Memory B cell (primary cell): ENCODE data around the gene ZSWIM5.

ENCODE experiments used
- ATAC-seq: fragments of 150-1000 bp; cut with Tn5 transposase; 2 replicates; pipeline ENCODE4 v1.10.0; 2021; ENCODE audit warnings: low read depth, mild to moderate bottlenecking, moderate library complexity
- DNase-seq, 2 donors: peaks; one replicate each; pipeline ENCODE4 v3.0.0; 2022; ENCODE audit warnings: low spot score in 2 of 2
- H3K27ac Mint-ChIP-seq: one replicate; pipeline ENCODE4 v1.8.0; 2022; ENCODE audit warnings: mild to moderate bottlenecking, moderate library complexity, mixed read lengths
- H3K27me3 Mint-ChIP-seq: one replicate; pipeline ENCODE4 v1.8.0; 2022; ENCODE audit warnings: mixed read lengths
- H3K36me3 Mint-ChIP-seq: one replicate; pipeline ENCODE4 v1.8.0; 2022; ENCODE audit warnings: mild to moderate bottlenecking, mixed read lengths
- H3K4me1 Mint-ChIP-seq: one replicate; pipeline ENCODE4 v1.8.0; 2022; ENCODE audit warnings: mixed read lengths
- H3K4me3 Mint-ChIP-seq: one replicate; pipeline ENCODE4 v1.8.0; 2022; ENCODE audit warnings: mild to moderate bottlenecking, moderate library complexity, mixed read lengths
- H3K9me3 Mint-ChIP-seq: one replicate; pipeline ENCODE4 v1.8.0; 2022; ENCODE audit warnings: mixed read lengths

ZSWIM5 gene

DNA sequence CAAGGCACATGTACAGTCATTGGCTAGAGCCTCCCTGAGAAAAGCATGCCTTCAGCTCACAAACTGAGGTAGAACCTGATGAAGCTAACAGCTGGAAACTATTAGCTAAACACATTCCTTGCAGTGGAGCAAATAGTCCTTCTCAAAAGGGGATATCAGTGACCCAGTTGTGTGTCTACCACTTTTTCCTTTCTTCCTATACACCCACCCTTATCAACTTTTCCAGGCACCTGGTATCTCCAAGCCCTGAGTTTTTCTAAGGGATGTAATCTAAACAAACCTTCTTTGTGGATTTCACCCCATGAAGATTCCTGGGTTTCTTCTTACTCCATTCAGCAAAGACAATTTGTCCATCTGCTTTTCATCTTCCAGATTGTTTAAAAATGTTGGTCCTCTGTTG is 10.5 kb upstream of the ZSWIM5 start:
- no peak overlapping the region for H3K4me3 Mint-ChIP-seq
- no peaks in the 10 kb centered on the region for H3K4me1 Mint-ChIP-seq

DNA sequence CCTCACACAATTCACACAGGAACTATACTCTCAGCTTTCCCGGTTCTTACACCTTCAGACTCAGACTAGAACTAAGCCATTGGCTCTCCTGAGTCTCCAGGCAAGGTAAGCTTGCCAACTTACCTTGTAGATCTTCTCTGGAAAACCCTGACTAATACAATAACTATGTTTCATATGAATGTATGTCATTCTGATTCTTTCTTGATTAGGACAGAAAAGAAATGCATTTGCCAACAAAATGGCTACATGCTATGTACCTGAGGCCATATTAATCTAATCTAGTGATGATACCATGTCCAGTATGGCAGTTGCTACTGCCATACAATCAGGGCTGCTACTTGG is 9.8 kb upstream of the ZSWIM5 start:
- no peak for ATAC-seq
- Mint-ChIP-seq H3K27me3 (peaks cover 10% of the 10 kb centered on the region), H3K4me3 (no peak overlapping the region), H3K9me3 (no peaks in the 10 kb centered on the region), H3K4me1 (no peaks in the 10 kb centered on the region), H3K36me3 (no peaks in the 10 kb centered on the region), H3K27ac (no peak overlapping the region)
- no peak for DNase-seq

More for the DNA sequence above, 10.5 kb upstream of the ZSWIM5 start:
- ATAC-seq (no peak), DNase-seq (no peak)
- no peak overlapping the region for H3K27ac Mint-ChIP-seq
- H3K27me3 Mint-ChIP-seq, result peaks cover 12% of the 10 kb centered on the region
- no peaks in the 10 kb centered on the region for H3K36me3 Mint-ChIP-seq
- H3K9me3 Mint-ChIP-seq, result no peaks in the 10 kb centered on the region

GRCh38 chr1:45215485-45216199 is 9.2 kb upstream of the ZSWIM5 start:
- Mint-ChIP-seq H3K4me1 (no peaks in the 10 kb centered on the region), H3K9me3 (no peaks in the 10 kb centered on the region), H3K27me3 (peaks cover 10% of the 10 kb centered on the region), H3K36me3 (no peaks in the 10 kb centered on the region), H3K27ac (no peak overlapping the region), H3K4me3 (no peak overlapping the region)
- no peak for DNase-seq
- ATAC-seq, result no peak

GRCh38 chr1:45213892-45214291 is 7.5 kb upstream of the ZSWIM5 start:
- H3K4me1 Mint-ChIP-seq, result no peaks in the 10 kb centered on the region
- DNase-seq (no peak), ATAC-seq (no peak)
- no peak overlapping the region for H3K4me3 Mint-ChIP-seq
- no peak overlapping the region for H3K27ac Mint-ChIP-seq
- H3K9me3 Mint-ChIP-seq, result no peaks in the 10 kb centered on the region
- peaks cover 14% of the 10 kb centered on the region for H3K27me3 Mint-ChIP-seq
- H3K36me3 Mint-ChIP-seq, result no peaks in the 10 kb centered on the region

- Mint-ChIP-seq H3K4me1 (peaks cover 8% of the 10 kb centered on the region), H3K27me3 (peaks cover 14% of the 10 kb centered on the region), H3K36me3 (no peaks in the 10 kb centered on the region), H3K27ac (no peak overlapping the region), H3K4me3 (no peak overlapping the region), H3K9me3 (no peaks in the 10 kb centered on the region)
- DNase-seq (no peak), ATAC-seq (no peak)
Measured at GRCh38 chr1:45211076-45211475, 4.7 kb upstream of the ZSWIM5 start.

GRCh38 chr1:45206808-45207623 is 611 bp upstream of the ZSWIM5 start:
- Mint-ChIP-seq H3K9me3 (no peaks in the 10 kb centered on the region), H3K4me1 (peaks cover 14% of the 10 kb centered on the region), H3K27me3 (peaks cover 4% of the 10 kb centered on the region), H3K4me3 (peak overlapping the region; percentile 86), H3K36me3 (no peaks in the 10 kb centered on the region), H3K27ac (peak overlapping the region; percentile 56)
- ATAC-seq (no peak), DNase-seq (no peak)

- Mint-ChIP-seq H3K36me3 (no peaks in the 10 kb centered on the region), H3K4me1 (peaks cover 14% of the 10 kb centered on the region), H3K27me3 (peaks cover 4% of the 10 kb centered on the region), H3K4me3 (peak overlapping the region; percentile 84), H3K9me3 (no peaks in the 10 kb centered on the region), H3K27ac (peak overlapping the region; percentile 7)
- ATAC-seq (no peak), DNase-seq (peak in 1 of 2 donors; percentile 25)
Measured at GRCh38 chr1:45205011-45205909, 1.1 kb downstream of the ZSWIM5 start.

GRCh38 chr1:45200906-45201500 is 5.4 kb downstream of the ZSWIM5 start:
- no peak overlapping the region for H3K27ac Mint-ChIP-seq
- no peaks in the 10 kb centered on the region for H3K27me3 Mint-ChIP-seq
- no peak for ATAC-seq
- H3K36me3 Mint-ChIP-seq, result no peaks in the 10 kb centered on the region
- peaks cover 2% of the 10 kb centered on the region for H3K9me3 Mint-ChIP-seq
- peaks cover 7% of the 10 kb centered on the region for H3K4me1 Mint-ChIP-seq
- H3K4me3 Mint-ChIP-seq, result no peak overlapping the region
- DNase-seq, result no peak

DNA sequence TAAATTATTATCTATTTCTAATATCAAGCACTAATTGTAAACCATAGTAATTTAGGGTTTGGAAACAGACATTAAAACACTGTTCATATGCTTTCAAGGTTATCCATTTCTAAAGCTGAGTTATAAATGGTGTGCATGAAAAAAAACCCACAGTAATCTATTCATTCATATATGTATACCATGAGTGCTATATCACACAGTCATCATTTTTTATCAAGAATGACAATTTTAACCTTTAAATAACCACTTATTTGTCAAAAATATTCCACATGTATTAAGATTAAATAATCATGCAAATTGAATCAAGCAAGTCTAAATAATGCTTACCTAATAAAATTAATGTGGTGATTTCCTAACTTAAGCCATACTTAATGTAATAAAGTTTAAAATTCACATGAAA is 6.0 kb downstream of the ZSWIM5 start:
- no peaks in the 10 kb centered on the region for H3K27me3 Mint-ChIP-seq
- no peaks in the 10 kb centered on the region for H3K36me3 Mint-ChIP-seq
- ATAC-seq (no peak), DNase-seq (no peak)
- H3K9me3 Mint-ChIP-seq, result peaks cover 2% of the 10 kb centered on the region
- H3K4me3 Mint-ChIP-seq, result no peak overlapping the region
- peaks cover 6% of the 10 kb centered on the region for H3K4me1 Mint-ChIP-seq
- no peak overlapping the region for H3K27ac Mint-ChIP-seq

- ATAC-seq (no peak), DNase-seq (no peak)
- H3K27ac Mint-ChIP-seq, result no peak overlapping the region
- peaks cover 2% of the 10 kb centered on the region for H3K9me3 Mint-ChIP-seq
- no peak overlapping the region for H3K4me3 Mint-ChIP-seq
- no peaks in the 10 kb centered on the region for H3K27me3 Mint-ChIP-seq
- peaks cover under 1% of the 10 kb centered on the region for H3K4me1 Mint-ChIP-seq
- no peaks in the 10 kb centered on the region for H3K36me3 Mint-ChIP-seq
Measured at GRCh38 chr1:45198185-45198584, 8.2 kb downstream of the ZSWIM5 start.

GRCh38 chr1:45196863-45197262 is 9.5 kb downstream of the ZSWIM5 start:
- Mint-ChIP-seq H3K27me3 (no peaks in the 10 kb centered on the region), H3K9me3 (peaks cover 2% of the 10 kb centered on the region), H3K36me3 (no peaks in the 10 kb centered on the region), H3K4me3 (no peak overlapping the region), H3K27ac (no peak overlapping the region), H3K4me1 (no peaks in the 10 kb centered on the region)
- DNase-seq (no peak), ATAC-seq (no peak)

DNA sequence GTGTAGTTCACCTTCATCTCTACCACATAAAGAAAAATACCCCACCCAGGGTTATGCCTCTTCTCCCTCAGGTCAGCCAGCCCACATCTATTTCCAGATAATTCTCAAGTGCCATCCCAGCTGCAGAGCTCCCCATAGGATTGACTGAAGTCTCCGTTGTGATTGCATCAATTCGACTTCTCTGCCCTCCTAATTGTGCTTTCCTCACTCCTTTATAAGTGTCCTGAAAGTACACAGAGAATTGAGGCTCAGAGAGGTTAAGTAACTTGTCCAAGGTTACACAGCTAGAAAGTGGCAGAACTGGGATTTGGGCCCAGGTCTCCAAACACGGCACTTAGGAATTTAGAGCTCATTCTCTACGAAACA is 15.0 kb downstream of the ZSWIM5 start:
- Mint-ChIP-seq H3K27ac (no peak overlapping the region), H3K9me3 (no peaks in the 10 kb centered on the region), H3K36me3 (no peaks in the 10 kb centered on the region), H3K27me3 (no peaks in the 10 kb centered on the region), H3K4me3 (no peak overlapping the region), H3K4me1 (peaks cover 3% of the 10 kb centered on the region)
- ATAC-seq (no peak), DNase-seq (no peak)

GRCh38 chr1:45187725-45188124 is 18.7 kb downstream of the ZSWIM5 start:
- Mint-ChIP-seq H3K27ac (no peak overlapping the region), H3K27me3 (no peaks in the 10 kb centered on the region), H3K4me3 (no peak overlapping the region), H3K9me3 (no peaks in the 10 kb centered on the region), H3K4me1 (peaks cover 3% of the 10 kb centered on the region), H3K36me3 (no peaks in the 10 kb centered on the region)
- DNase-seq, result no peak
- no peak for ATAC-seq
